Stimulated activated CD8-positive, alpha-beta memory T cell treated with anti-CD3 and anti-CD28 coated beads, Interleukin-12 subunit alpha, Interleukin-12 subunit beta, amount 100 ng/mL, for 4 hours (primary cell): ENCODE results near the gene EIF2B2.

ENCODE experiments used
- DNase-seq: peaks from one replicate; pipeline ENCODE4 v3.0.0-alpha.2; 2020; ENCODE audit warnings: low read depth

EIF2B2 gene

DNA sequence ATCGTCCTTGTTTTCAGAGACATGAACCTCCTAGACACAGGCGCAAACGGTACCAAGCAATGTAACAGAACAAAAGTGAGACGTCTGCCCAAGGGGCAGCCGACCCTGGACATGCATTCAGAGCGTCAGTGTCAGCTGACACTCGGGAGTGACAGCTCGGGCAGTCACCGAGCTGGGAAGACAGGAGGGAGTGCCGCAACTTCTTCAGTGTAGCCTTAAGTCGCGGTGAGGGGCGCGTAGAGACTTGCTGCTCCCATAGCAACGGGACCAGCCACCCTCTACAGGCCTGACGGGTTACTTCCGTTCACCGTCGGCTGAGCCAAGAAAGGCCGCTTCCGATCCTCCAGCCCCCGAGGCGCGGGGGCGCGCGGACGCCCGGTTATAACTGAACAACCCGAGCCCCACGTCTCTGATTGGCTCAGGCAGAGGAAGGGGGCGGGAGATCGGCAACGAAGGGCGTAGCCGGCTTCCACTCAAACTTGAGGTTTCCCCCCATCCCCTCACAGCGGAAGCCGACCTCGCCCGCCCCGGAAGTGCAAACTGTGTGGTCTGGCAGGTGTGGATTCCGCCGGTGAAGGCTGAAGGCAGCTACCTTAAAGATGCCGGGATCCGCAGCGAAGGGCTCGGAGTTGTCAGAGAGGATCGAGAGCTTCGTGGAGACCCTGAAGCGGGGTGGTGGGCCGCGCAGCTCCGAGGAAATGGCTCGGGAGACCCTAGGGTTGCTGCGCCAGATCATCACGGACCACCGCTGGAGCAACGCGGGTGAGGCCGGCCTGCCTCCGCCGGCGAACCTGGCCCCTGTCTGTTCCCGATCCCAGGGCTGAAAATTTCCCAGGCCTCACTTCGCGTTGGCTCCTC lies at the start of gene EIF2B2:
EIF2B2 (plus strand) TSS at position 530 of the 858 bp plus-strand sequence; CDS start at position 600, 70 bp downstream.
- DNase-seq = peak; percentile 98

GRCh38 chr14:74953686-74954085 lies 49.0 kb upstream of the EIF2B2 start:
- DNase-seq = no peak

DNA sequence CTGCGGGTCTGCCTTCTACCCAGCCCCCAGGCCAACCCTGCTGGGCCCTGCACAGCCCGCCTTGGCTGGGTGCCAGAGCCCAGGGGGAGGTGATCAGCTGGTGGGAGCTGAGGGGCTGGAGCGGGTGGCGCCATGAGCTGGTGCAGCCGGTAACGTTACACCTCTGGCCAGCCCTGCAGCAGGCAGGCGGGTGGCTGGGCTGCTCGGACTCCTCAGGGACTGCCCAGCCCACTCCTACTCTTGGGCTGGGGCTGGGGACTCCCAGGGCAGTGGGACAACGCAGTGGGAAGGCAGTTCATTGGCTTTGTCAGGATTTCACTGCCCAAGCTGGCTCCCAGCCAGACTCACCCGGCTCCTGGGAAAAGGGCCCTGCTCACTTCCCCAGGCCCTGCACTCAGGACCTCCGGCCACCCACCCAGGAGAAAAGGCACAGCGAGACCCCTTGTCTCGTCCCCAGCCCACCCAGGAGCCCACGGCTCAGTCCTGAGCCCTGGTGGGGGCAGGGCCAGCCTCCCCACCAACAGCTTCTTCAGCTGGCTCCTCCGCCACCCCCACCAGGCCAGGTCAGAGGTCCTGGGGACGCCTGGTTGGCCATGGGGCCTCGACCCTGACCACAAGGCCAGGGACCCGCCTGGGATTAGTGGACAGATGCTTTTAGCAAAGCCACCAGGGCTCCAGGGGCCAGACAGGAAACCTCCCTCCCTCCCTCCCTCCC lies 48.3 kb upstream of the EIF2B2 start:
- DNase-seq = no peak

GRCh38 chr14:74954947-74955228 lies 47.8 kb upstream of the EIF2B2 start:
- DNase-seq = no peak

GRCh38 chr14:74955229-74956026 lies 47.3 kb upstream of the EIF2B2 start, which contains the start of gene PGF:
Gene PGF (minus strand): TSS chr14:74955597. CDS start chr14:74955242, 355 bp downstream.
- DNase-seq = no peak

DNA sequence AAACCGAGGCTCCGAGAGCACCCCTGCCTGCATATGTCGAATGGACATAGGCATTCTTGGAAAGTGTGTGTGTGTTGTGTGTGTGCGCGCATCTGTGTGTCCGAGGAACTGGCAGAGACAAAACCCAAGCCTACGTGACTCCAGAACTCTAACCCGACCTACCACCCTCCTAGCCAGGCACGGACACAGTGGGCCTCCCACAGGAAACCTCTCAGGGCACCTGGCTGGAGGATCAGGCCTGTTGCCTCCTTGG lies 46.8 kb upstream of the EIF2B2 start:
- no peak for DNase-seq

DNA sequence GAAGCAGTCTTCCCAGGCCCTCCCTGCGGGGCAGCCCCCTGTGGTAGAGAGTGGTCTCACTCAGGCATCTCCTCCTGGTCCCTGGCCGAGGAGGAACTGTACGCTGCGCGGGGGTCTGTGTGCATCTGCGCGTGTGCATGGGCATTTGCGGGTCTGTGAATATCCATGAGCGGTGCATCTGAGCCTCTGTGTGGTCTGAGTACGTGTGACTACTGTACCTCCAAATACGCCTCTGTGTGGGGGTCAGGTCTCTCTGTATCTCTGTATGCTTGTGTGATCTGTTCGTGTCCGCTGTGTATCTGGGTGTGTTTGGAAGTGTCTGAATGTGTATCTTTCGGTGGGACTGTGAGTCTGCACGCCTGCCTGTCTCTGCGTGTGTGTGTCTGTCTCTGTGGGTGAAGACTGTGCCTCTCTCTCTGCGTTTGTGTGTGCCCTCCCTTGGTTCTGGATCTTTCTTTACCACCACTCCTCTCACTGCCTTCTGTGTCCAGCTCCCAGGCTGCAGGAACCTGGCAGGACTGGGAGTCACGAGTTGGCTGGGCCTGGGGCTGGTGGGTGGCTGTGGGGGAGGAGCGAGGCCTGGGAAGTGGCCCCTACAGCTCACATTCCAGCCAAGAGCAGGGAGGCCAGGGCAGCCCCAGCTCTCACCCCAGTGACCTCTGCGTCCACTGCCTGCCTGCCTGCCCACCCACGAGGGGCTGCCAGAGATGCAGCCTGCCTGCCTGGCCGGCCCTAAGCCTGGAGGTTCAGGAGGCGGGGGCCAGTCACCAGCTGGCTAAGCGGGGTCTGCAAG lies 46.2 kb upstream of the EIF2B2 start:
- DNase-seq = no peak

- DNase-seq = no peak
Measured at GRCh38 chr14:74959596-74960180, 43.0 kb upstream of the EIF2B2 start.

GRCh38 chr14:74960736-74961135 lies 42.0 kb upstream of the EIF2B2 start:
- no peak for DNase-seq

GRCh38 chr14:74961238-74961911 lies 41.3 kb upstream of the EIF2B2 start:
- no peak for DNase-seq

- no peak for DNase-seq
Measured at GRCh38 chr14:74962046-74962445, 40.7 kb upstream of the EIF2B2 start.

- no peak for DNase-seq
Measured at GRCh38 chr14:74962493-74962892, 40.2 kb upstream of the EIF2B2 start.

DNA sequence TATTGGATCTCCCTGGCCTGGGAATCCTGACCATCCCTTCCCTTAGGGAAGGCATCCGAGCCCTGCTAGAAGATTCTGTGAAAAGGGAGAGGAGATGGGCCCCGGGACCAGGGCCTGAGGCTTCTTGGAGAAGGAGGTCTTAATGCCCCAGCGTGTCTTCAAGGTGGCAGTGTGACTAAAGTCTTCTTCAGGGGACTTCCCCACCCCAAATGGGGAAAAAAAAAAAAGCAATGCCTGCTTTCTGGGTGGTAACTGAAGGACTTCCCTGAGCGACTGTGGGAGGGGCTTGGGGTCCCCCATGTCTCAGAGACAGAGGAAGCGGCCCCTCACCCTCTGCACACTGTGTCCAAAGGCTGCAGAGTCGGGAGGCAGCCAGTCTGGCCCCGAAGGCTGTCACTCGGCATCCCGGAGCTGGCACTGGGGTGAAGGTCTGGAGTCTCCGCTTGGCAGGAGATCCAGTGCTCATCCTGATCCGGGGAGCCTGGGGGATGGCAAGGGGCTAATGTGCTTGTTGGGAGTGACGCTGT lies 39.5 kb upstream of the EIF2B2 start:
- no peak for DNase-seq

GRCh38 chr14:74963705-74964271 lies 38.9 kb upstream of the EIF2B2 start:
- no peak for DNase-seq

- DNase-seq = no peak
Measured at GRCh38 chr14:74964787-74965485, 37.8 kb upstream of the EIF2B2 start.

DNA sequence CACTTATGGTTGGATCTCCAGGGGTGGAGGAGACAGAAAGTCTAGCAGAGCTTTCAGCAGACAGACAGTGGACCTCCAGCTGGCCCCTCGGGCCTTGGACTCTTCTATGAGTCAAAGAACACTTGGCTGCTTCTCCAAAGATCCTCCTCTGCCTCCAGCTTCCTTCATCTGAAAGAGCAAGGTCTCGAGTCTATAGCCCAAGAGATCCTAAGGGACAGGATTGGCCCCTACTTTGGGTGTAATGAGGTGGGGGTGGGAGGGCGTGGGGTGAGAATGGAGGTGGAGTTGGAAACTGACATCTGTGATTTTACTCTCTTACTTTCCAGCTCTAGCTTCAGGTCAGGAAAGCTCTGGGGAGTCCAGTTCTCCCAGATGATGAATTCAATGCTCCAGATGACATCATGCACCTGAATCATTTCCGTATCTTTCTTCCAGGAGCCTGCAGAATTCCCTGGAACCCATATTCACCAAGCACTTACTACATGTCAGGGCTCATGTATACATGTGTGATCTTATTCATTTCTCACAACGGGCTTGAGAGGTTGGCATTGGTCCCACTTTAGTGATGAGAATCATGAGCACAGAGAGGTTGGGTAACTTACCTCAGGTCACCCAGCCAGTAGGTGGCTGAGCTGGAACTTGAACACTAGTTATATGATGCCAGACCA lies 37.1 kb upstream of the EIF2B2 start:
- no peak for DNase-seq

GRCh38 chr14:74968811-74969210 lies 33.9 kb upstream of the EIF2B2 start:
- no peak for DNase-seq

DNA sequence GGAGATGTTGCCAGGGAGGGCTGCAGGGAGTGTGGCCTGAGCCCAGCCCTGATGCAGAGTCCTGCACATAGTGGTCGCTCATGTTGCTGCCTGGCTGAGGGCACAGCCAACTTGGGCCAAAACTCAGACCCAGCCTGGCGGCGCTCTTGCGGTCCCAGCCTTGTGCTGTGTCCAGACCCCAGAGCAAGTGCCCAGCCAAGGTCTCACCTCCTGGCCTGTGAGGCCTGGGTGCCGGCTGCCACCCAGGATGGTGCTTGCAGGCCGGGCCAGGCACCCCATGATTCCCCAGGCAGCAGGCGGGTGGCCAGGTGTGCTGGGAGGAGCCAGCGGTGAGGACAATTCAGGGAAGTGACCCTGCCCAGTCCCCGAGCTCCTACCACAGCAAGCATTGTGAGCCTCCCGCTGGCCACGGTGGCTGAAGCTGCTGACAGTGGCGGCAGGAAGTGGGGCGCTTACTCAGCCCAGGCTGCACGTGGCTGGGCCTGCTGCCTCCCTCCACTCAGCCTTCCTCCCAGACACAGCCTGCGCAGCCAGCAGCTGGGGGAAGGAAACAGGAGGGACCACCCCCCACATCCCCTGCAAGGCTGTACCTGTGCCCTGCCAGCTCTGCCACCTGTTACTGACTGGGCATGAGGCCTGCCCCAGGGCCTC lies 29.6 kb upstream of the EIF2B2 start:
- DNase-seq = no peak

GRCh38 chr14:74973905-74974363 lies 28.8 kb upstream of the EIF2B2 start:
- no peak for DNase-seq
